Left kidney (tissue), 2 donors: ENCODE data around the gene CAPN11. TPM values are rescaled to one million over a fixed set of nuclear protein-coding genes. Genes with fewer than 3 reads are reported as not detected.
"Not testable (repeated sequence)": the region's sequence is repeated elsewhere in the genome, so short reads cannot be mapped to it uniquely, and the experiment has no call there.

Experiments used
- DNase-seq: peaks from one replicate; pipeline ENCODE4 v3.0.0-alpha.2; 2013
- polyA plus RNA-seq: library from polyadenylated mRNA; unstranded; fragments of 120-200 nt; gene quantifications from one replicate; pipeline ENCODE4 v1.2.1, GENCODE V29; 2013; ENCODE audit not compliant: insufficient read length

CAPN11 gene
- polyA plus RNA-seq, 1 donor = 0.23 TPM

- DNase-seq = no peak
Observed at GRCh38 chr6:44228433-44228832, 69.8 kb downstream of the CAPN11 start.

DNA sequence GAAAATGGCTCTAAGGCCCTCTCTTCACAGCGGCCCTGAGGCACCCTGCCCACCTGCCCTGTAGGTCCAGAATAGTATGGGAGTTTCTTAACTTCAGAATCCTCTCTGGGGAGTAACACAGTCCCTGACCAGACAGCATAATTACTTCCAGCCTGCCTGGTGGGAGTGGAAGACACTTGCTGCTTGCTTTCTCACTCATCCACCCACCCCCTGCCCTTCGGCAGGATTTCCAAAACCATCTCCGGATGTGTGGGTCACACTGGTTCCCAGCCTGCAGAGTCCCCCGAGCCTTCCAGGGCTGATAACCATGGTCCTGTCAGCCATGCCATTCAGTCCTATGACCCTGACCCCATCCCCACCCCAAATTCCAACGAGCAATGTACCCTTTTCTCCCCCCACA, 70.2 kb downstream of the CAPN11 start:
- no peak for DNase-seq

DNA sequence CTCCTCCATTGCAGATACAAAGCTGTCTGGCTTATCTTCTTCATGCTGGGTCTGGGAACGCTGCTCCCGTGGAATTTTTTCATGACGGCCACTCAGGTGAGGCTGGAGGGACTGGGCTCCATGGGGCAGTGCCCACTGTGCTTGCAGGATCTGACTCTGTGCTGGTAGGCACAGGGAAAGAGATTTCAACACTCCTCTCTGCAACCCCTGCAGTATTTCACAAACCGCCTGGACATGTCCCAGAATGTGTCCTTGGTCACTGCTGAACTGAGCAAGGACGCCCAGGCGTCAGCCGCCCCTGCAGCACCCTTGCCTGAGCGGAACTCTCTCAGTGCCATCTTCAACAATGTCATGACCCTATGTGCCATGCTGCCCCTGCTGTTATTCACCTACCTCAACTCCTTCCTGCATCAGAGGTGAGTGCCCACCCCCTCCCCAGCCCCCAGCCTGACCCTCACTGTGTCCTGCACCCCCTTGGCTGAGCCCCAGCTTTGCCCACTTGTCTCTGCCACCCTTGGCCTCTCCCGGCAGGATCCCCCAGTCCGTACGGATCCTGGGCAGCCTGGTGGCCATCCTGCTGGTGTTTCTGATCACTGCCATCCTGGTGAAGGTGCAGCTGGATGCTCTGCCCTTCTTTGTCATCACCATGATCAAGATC, 70.9 kb downstream of the CAPN11 start:
- no peak for DNase-seq

- DNase-seq = no peak
Observed at GRCh38 chr6:44230034-44230675, 71.5 kb downstream of the CAPN11 start.

- not testable (repeated sequence) for DNase-seq
Observed at GRCh38 chr6:44231426-44231825, 72.8 kb downstream of the CAPN11 start.

DNA sequence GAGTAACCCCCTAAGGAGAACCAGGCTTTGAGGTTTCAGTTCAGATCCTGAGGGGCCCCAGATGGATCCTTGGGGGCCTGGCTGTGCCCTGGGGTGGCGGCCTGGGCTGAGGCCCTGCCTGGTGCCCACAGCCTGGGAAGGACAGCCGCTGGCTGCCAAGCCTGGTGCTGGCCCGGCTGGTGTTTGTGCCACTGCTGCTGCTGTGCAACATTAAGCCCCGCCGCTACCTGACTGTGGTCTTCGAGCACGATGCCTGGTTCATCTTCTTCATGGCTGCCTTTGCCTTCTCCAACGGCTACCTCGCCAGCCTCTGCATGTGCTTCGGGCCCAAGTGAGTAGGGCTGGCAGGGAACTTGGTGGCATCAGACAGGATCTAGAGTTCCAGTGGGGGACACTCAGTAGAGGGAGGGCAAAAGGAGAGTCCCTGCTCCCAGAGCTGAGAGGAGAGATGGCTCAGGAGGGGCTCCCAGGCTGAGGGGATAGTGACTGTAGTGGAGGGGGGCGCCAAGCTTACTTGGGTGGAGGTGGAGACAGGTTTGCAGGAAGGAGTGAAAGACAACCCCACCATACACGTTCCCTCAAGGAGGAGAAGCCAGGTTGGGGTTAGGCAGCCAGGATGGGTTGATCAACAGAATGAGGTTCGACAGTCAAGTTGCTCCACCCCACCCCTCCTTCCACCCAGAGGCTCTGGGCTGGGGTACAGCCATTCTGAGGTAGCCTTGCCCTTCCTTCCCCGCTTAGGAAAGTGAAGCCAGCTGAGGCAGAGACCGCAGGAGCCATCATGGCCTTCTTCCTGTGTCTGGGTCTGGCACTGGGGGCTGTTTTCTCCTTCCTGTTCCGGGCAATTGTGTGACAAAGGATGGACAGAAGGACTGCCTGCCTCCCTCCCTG, 74.3 kb downstream of the CAPN11 start:
- no peak for DNase-seq

- DNase-seq = no peak
Observed at GRCh38 chr6:44233567-44234100, 75.0 kb downstream of the CAPN11 start.

Other genes starting within 250 kb of the CAPN11 start
- gene MRPL14, start 31.4 kb upstream of the CAPN11 start, polyA plus RNA-seq = 33.7 TPM
- 34.8 TPM for gene TMEM63B, start 31.3 kb upstream of the CAPN11 start, polyA plus RNA-seq
- 0.62 TPM for gene MYMX, start 58.1 kb downstream of the CAPN11 start, polyA plus RNA-seq
- 30.8 TPM for gene SLC29A1, start 64.8 kb downstream of the CAPN11 start, polyA plus RNA-seq
- gene HSP90AB1, start 88.3 kb downstream of the CAPN11 start, polyA plus RNA-seq = 1,241 TPM
- 46.7 TPM for gene SLC35B2, start 98.7 kb downstream of the CAPN11 start, polyA plus RNA-seq
- 9.6 TPM for gene NFKBIE, start 106.7 kb downstream of the CAPN11 start, polyA plus RNA-seq
- 0.88 TPM for gene TMEM151B, start 111.6 kb downstream of the CAPN11 start, polyA plus RNA-seq
- 16.9 TPM for gene AARS2, start 154.5 kb downstream of the CAPN11 start, polyA plus RNA-seq
- gene SPATS1, start 183.8 kb downstream of the CAPN11 start, polyA plus RNA-seq = not detected
- 43.7 TPM for gene CDC5L, start 228.9 kb downstream of the CAPN11 start, polyA plus RNA-seq